GM12872 (cell line): ENCODE measurements around the gene SIGLEC11.

Source experiments
- TF ChIP-seq, protein P1 (sequence below): IDR thresholded peaks from 3 replicates; pipeline ENCODE4 v1.5.1; 2011; ENCODE audit warnings: low read depth, mild to moderate bottlenecking, low read length, moderate library complexity; ENCODE audit not compliant: insufficient read depth

Gene SIGLEC11

DNA sequence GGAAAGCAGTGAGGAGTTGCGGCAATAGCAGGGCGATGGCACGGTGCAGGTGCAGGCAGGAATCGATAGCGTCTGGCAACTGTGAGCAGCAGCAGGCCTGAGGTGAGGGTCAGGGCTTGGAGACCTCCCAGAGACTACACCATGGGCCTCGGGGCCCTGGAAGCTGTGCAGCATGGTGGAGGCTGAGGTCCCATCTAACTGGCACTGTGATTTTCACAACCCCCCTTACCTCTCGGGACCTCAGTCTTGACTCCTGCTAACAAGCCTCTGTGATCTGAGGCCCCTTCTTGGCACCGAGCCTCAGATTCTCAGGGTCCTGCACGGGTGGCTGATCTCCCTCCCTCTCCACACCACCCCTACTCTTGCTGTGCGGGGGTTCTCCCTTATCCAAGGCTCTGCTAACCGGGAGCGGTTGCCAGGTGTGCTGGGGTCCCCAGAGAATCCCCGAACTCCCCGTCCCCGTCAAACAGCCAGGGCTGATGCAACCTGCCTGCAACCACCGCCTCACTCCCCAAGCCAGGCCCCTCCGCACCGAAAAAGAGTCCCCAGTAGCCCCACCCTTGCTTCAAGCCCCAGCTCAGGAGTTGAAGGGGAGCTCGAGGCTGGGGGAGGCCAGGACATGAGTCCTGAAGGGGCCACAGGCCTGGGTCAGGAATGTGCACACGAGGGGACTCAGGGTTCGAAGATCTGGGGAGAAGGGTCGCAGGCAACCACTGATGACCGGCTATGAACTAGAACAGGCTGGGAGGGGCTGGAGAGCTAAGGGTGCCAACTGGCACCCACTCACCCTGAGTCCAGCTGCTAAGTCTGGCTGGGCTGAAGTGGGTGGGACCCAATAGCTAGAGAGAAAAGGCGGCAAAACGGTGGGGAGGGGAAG, 36.7 kb downstream of the SIGLEC11 start:
- TF ChIP-seq, protein P1, sequence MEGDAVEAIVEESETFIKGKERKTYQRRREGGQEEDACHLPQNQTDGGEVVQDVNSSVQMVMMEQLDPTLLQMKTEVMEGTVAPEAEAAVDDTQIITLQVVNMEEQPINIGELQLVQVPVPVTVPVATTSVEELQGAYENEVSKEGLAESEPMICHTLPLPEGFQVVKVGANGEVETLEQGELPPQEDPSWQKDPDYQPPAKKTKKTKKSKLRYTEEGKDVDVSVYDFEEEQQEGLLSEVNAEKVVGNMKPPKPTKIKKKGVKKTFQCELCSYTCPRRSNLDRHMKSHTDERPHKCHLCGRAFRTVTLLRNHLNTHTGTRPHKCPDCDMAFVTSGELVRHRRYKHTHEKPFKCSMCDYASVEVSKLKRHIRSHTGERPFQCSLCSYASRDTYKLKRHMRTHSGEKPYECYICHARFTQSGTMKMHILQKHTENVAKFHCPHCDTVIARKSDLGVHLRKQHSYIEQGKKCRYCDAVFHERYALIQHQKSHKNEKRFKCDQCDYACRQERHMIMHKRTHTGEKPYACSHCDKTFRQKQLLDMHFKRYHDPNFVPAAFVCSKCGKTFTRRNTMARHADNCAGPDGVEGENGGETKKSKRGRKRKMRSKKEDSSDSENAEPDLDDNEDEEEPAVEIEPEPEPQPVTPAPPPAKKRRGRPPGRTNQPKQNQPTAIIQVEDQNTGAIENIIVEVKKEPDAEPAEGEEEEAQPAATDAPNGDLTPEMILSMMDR: no peak

DNA sequence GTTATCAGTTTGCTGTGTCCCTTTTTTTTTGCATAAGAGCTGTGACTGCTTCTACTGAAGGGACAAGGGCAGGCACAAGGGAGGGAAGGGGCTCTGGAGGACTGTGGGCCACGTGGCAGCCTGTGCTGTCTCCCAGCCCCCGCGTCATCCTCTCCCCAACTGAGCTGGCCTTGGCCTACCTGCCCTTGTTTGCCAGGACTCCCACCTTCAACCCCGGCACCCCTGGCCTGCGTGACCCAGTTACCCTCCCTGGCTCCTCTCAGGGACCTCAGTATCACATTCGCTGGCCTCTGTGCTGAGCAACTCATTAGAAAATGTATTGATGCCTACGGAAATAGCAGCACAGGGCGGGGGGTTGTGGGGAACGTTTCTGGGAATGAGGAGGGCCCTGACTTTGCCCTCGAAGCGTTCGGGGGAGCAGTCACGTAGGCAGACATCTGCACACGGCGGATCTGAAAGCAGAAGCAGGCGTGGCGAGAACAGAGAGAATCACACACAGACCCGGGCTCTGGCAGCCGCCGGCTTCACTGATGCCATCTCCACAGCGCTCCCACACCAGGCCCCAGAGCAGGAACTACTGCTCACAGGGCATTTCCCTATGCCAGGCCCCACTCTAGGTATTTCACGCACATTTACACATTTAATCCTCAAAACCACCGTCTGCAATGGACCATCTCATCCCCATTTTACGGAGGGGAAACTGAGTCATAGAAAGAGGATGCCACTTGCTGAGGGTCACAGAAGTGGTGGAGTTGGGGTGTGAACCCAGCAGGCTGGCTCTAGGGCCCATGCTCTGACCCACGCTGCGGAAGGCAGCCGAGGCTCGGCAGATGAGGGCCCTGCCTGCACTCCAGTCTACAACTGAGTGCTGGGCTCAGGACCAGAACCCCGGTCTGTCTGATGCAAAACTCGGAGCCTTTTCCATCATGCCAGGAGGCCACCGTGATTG, 37.6 kb downstream of the SIGLEC11 start:
- TF ChIP-seq, protein P1: no peak

DNA sequence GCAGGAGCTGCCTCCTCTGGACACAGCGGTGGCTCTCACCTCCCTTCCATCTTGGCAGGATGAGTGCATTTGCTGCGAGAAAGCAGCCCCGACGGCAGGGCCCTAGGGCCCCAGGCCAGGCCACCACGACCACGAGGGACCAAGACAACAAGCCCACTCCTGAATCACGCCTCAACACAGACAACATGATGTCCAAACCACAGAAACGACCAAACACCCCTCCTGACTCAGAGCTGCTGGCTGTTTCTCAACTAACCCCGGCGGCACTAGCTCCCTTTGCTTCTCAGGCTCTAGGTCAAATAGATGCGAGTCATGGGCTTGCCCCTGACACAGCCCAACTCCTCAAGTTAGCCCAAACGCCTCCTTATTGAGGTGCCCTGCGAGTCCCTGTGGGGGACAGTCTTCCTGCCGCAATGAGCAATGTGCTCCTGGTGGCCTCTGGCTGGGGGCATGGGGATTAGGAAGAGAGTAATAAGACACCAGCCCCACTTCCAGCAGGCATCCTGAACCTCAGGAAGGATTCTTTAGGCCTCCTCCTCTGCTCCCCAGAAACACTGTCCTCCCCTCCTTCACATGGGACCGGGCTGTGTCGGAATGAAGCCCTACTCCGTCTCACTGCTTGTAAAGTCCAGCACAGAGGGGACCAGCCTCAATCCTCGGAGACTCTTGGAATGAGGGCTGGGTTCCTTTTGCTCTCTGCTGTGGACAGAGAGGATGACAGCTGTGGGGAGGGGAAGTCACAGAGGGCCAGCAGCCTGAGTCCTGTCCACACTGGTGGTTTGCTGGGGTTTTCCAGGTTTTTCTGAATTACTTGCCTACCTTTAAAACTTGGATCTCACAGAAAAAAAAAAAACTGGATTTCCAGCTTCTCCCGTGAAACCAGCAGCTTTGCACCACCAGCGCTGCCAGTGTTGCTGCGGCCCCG, 38.8 kb downstream of the SIGLEC11 start:
- TF ChIP-seq, protein P1: no peak

DNA sequence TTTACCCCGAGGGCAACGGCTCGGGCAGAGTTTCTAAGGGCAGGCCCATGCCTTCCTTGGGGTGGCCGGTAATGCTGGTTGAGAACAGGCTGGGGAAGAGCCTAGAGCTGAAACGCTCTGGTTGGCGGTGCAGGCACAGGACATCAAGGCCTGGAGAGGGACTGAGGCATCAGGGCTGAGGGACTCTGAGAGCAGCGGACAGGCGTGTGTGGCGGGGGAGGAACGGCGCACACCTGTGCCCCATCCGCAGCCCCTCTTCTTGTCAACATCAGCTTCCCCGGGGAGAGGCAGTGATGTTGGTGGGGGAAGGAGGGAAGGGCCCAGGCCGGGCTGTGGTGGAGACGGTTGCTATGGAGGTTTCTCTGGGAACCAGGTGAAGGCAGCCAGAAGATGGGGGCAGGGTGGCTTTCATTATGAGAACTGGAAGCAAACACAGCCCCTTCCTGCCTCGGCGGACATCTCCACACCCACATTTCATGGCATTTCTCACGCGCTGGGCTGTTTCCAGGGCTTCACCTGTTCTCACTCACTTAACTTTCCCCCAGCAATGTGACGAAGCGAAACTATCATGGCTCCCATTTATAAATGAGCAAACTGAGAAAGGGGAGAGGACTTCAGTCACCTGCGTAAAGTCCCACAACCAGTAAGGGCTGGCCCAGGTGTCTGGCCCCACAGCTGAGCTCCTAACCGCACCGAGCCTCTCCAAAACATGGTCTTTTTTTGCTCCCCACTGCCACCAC, 40.2 kb downstream of the SIGLEC11 start:
- TF ChIP-seq, protein P1: no peak

DNA sequence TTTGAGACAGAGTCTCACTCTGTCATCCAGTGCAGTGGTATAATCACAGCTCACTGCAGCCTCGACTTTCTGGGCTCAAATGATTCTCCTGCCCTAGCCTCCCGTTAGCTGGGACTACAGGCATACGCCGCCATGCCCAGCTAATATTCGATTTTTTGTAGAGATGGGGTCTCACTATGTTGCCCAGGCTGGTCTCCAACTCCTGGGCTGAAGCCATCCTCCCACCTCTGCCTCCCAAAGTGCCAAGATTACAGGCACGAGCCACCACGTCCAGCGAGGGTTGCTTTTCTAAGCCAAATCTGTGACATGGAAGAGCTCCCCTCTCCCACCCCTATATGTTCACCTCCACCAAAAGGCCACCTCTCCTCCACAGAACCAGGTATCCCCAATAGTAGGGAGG, 42.9 kb downstream of the SIGLEC11 start:
- TF ChIP-seq, protein P1: no peak

DNA sequence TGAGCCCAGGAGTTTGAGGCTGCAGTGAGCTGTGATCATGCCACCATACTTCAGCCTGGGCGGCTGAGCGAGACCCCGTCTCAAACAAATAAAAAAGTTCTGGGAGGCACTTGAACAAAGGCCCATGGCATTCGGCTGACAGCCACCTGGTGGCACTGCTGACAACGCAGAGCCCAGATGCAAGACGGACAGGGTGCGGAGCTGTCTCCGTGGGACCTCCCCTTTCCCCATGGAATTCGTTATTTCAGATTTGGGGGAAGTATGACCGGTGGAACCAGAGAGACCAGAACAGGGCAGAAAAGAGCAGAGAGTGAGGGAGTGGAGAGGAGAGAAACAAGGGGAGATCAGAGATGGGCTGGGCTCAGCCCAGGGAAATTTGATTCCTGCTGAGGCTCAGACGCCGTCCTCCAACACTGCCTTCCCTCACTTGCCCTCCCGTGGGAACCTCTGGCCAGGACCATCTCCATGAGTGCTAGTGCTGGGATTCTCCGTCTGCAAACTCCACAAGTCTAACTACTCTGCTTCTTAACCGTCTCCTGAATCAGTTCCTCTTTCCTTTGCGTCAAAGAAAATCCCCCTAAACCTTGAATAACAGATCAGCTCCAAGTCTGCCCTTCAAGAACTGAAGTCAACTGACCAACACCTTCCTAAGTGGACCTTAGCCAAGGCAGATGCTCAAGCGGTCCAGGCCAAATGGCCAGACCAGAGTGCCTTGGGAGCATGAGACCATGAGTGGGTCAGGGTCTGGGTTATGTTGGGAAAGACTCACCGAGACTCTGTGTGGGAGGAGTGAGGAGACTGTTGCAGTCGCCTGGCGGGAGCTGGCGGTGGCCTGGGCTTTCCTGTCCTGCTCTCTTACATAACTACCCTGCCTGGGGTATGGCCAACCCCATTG, 43.9 kb downstream of the SIGLEC11 start:
- TF ChIP-seq, protein P1: peak; percentile 25; the same call in 1 of the 3 replicates
